ENCODE measurements around the gene IFI27L1. TPM values are rescaled to one million over a fixed set of nuclear protein-coding genes. Genes with fewer than 3 reads are reported as not detected.

The IFI27L1 gene
- total RNA-seq, 1 donor = 9.8 TPM

- no peak overlapping the region for H3K27ac ChIP-seq (ENCODE audit: low read depth, low read length)
- peaks cover 16% of the 10 kb centered on the region for H3K4me1 ChIP-seq (ENCODE audit: insufficient read depth, low read length)
- no peaks in the 10 kb centered on the region for H4K20me1 ChIP-seq (ENCODE audit: insufficient read depth, low read length)
- H3K9me3 ChIP-seq (ENCODE audit: low read depth, low read length) = no peaks in the 10 kb centered on the region
- TF ChIP-seq CTCF (IDR thresholded peaks at IDR 0.05; ENCODE audit: extremely low read depth, low read depth, low read length) = no peak
- no peak for DNase-seq (ENCODE audit: insufficient read length, low spot score, missing footprints)
- H3K4me2 ChIP-seq (ENCODE audit: insufficient read depth, low read length) = no peak overlapping the region
- H2AFZ ChIP-seq (ENCODE audit: low read length) = no peak overlapping the region
- no peaks in the 10 kb centered on the region for H3K27me3 ChIP-seq (ENCODE audit: insufficient read depth, low read length)
- peaks cover 5% of the 10 kb centered on the region for H3K36me3 ChIP-seq (ENCODE audit: insufficient read depth, low read length)
- H3K4me3 ChIP-seq (ENCODE audit: insufficient read depth, low read length) = no peak overlapping the region
- peaks cover 8% of the 10 kb centered on the region for H3K79me2 ChIP-seq (ENCODE audit: insufficient read depth, low read length)
These were observed 46.2 kb downstream of the IFI27L1 start for GRCh38 chr14:94127330-94127729.

GRCh38 chr14:94128216-94128839, 47.2 kb downstream of the IFI27L1 start:
- DNase-seq (ENCODE audit: insufficient read length, low spot score, missing footprints) = no peak
- peak overlapping the region; percentile 98 for H3K4me2 ChIP-seq (ENCODE audit: insufficient read depth, low read length)
- H3K9me3 ChIP-seq (ENCODE audit: low read depth, low read length) = no peaks in the 10 kb centered on the region
- no peaks in the 10 kb centered on the region for H3K27me3 ChIP-seq (ENCODE audit: insufficient read depth, low read length)
- H3K79me2 ChIP-seq (ENCODE audit: insufficient read depth, low read length) = peaks cover 8% of the 10 kb centered on the region
- no peak for TF ChIP-seq CTCF (IDR thresholded peaks at IDR 0.05; ENCODE audit: extremely low read depth, low read depth, low read length)
- H3K4me1 ChIP-seq (ENCODE audit: insufficient read depth, low read length) = peaks cover 14% of the 10 kb centered on the region
- H3K27ac ChIP-seq (ENCODE audit: low read depth, low read length) = peak overlapping the region; percentile 49
- peaks cover 5% of the 10 kb centered on the region for H3K36me3 ChIP-seq (ENCODE audit: insufficient read depth, low read length)
- H4K20me1 ChIP-seq (ENCODE audit: insufficient read depth, low read length) = no peaks in the 10 kb centered on the region
- H3K4me3 ChIP-seq (ENCODE audit: insufficient read depth, low read length) = peak overlapping the region; percentile 75
- H2AFZ ChIP-seq (ENCODE audit: low read length) = peak overlapping the region; percentile 87

- no peaks in the 10 kb centered on the region for H3K9me3 ChIP-seq (ENCODE audit: low read depth, low read length)
- H2AFZ ChIP-seq (ENCODE audit: low read length) = peak within 1 kb of the TSS; percentile 87
- H3K79me2 ChIP-seq (ENCODE audit: insufficient read depth, low read length) = peaks cover 8% of the 10 kb centered on the region
- no peaks in the 10 kb centered on the region for H4K20me1 ChIP-seq (ENCODE audit: insufficient read depth, low read length)
- peaks cover 7% of the 10 kb centered on the region for H3K27me3 ChIP-seq (ENCODE audit: insufficient read depth, low read length)
- H3K27ac ChIP-seq (ENCODE audit: low read depth, low read length) = peak within 1 kb of the TSS; percentile 49
- H3K36me3 ChIP-seq (ENCODE audit: insufficient read depth, low read length) = peaks cover 5% of the 10 kb centered on the region
- DNase-seq (ENCODE audit: insufficient read length, low spot score, missing footprints) = peak; percentile 95
- TF ChIP-seq CTCF (IDR thresholded peaks at IDR 0.05; ENCODE audit: extremely low read depth, low read depth, low read length) = peak; percentile 15
- peak within 1 kb of the TSS; percentile 75 for H3K4me3 ChIP-seq (ENCODE audit: insufficient read depth, low read length)
- peaks cover 14% of the 10 kb centered on the region for H3K4me1 ChIP-seq (ENCODE audit: insufficient read depth, low read length)
- peak within 1 kb of the TSS; percentile 98 for H3K4me2 ChIP-seq (ENCODE audit: insufficient read depth, low read length)
These were observed 48.1 kb downstream of the IFI27L1 start, which contains the start of gene IFI27L2 for GRCh38 chr14:94129111-94129757. IFI27L2 (minus strand) TSS chr14:94129604; CDS start chr14:94129564, 40 bp downstream.

GRCh38 chr14:94129758-94130414, 48.8 kb downstream of the IFI27L1 start:
- peak overlapping the region; percentile 98 for H3K4me2 ChIP-seq (ENCODE audit: insufficient read depth, low read length)
- H2AFZ ChIP-seq (ENCODE audit: low read length) = peak overlapping the region; percentile 78
- TF ChIP-seq CTCF (IDR thresholded peaks at IDR 0.05; ENCODE audit: extremely low read depth, low read depth, low read length) = no peak
- H3K36me3 ChIP-seq (ENCODE audit: insufficient read depth, low read length) = peaks cover 5% of the 10 kb centered on the region
- H3K4me3 ChIP-seq (ENCODE audit: insufficient read depth, low read length) = peak overlapping the region; percentile 75
- H3K27ac ChIP-seq (ENCODE audit: low read depth, low read length) = no peak overlapping the region
- H3K9me3 ChIP-seq (ENCODE audit: low read depth, low read length) = no peaks in the 10 kb centered on the region
- no peak for DNase-seq (ENCODE audit: insufficient read length, low spot score, missing footprints)
- H3K27me3 ChIP-seq (ENCODE audit: insufficient read depth, low read length) = peaks cover 7% of the 10 kb centered on the region
- no peaks in the 10 kb centered on the region for H4K20me1 ChIP-seq (ENCODE audit: insufficient read depth, low read length)
- peaks cover 14% of the 10 kb centered on the region for H3K4me1 ChIP-seq (ENCODE audit: insufficient read depth, low read length)
- peaks cover 8% of the 10 kb centered on the region for H3K79me2 ChIP-seq (ENCODE audit: insufficient read depth, low read length)
